T-cell (primary cell): ENCODE measurements around the gene BRSK1. TPM values are rescaled to one million over a fixed set of nuclear protein-coding genes. Genes with fewer than 3 reads are reported as not detected.

Experiments used
- ATAC-seq, 4 experiments: fragments of 200-7000 bp in 3 of 4; fragments of 150-1000 bp in 1 of 4; cut with Tn5 transposase; replicated peaks in 1 of 4; 1 replicate in 3 of 4; 2 replicates in 1 of 4; pipeline ENCODE4 v1.10.0; 2021; ENCODE audit warnings: moderate library complexity in 3 of 4, mild to moderate bottlenecking in 2 of 4, moderate number of reproducible peaks in 1 of 4
- CTCF ChIA-PET, 2 donors: fragments of 300-600 bp; sonication (Branson Sonifier 250); formaldehyde crosslinking; loops; one replicate each; lab custom pipeline; 2022; ENCODE audit warnings: antibody characterized with exemption in 2 of 2; lab: Charles Lee
- POLR2A ChIA-PET, 2 donors: fragments of 300-600 bp; sonication (Branson Sonifier 250); formaldehyde crosslinking; loops; one replicate each; lab custom pipeline; 2022; ENCODE audit warnings: antibody characterized with exemption in 2 of 2; lab: Charles Lee
- DNase-seq, 35 experiments: peaks; one replicate each; pipeline versions ENCODE4 v3.0.0 to v3.0.0-alpha.2; 2013 to 2023
- H3K27ac ChIP-seq: one replicate; pipeline ENCODE4 v1.5.1; 2013; ENCODE audit warnings: low read length
- H3K27me3 ChIP-seq, 2 experiments: replicated peaks in 1 of 2; 1 replicate in 1 of 2; 2 replicates in 1 of 2; pipeline versions ENCODE4 v1.6.1 to v1.7.0; 2013; ENCODE audit warnings: low read length in 1 of 2, mixed read lengths in 1 of 2; ENCODE audit not compliant: control insufficient read depth in 2 of 2, insufficient read depth in 2 of 2; ENCODE audit errors: extremely low read depth in 1 of 2
- H3K36me3 ChIP-seq, 2 donors: 1 replicate in 1 of 2; 2 replicates in 1 of 2; pipeline versions ENCODE4 v1.6.1 to v1.7.0; 2013; ENCODE audit warnings: low read length in 1 of 2; ENCODE audit not compliant: control insufficient read depth in 2 of 2, insufficient read depth in 1 of 2; ENCODE audit errors: extremely low read depth in 1 of 2
- H3K4me1 ChIP-seq, 2 experiments: 1 replicate in 1 of 2; 2 replicates in 1 of 2; pipeline versions ENCODE4 v1.6.1 to v1.7.0; 2013; ENCODE audit warnings: low read length in 2 of 2, mixed read lengths in 1 of 2; ENCODE audit not compliant: insufficient read depth in 2 of 2, control insufficient read depth in 1 of 2; ENCODE audit errors: extremely low read depth in 1 of 2
- H3K4me3 ChIP-seq, 2 donors: 1 replicate in 1 of 2; 2 replicates in 1 of 2; pipeline versions ENCODE4 v1.5.1 to v1.7.0; 2013; ENCODE audit warnings: mild to moderate bottlenecking in 2 of 2, low read length in 1 of 2, moderate library complexity in 1 of 2; ENCODE audit not compliant: control insufficient read depth in 1 of 2; ENCODE audit errors: extremely low read depth in 1 of 2
- H3K9me3 ChIP-seq: 2 replicates; pipeline ENCODE4 v1.7.0; 2013
- H3K27ac Mint-ChIP-seq, 2 donors: one replicate each; pipeline ENCODE4 v1.8.0; 2020 to 2021; ENCODE audit warnings: mild to moderate bottlenecking in 2 of 2, mixed read lengths in 2 of 2
- H3K27me3 Mint-ChIP-seq, 2 donors: one replicate each; pipeline ENCODE4 v1.8.0; 2021 to 2022; ENCODE audit warnings: mixed read lengths in 2 of 2
- H3K36me3 Mint-ChIP-seq: one replicate; pipeline ENCODE4 v1.8.0; 2021; ENCODE audit warnings: mixed read lengths
- H3K4me1 Mint-ChIP-seq, 3 donors: one replicate each; pipeline ENCODE4 v1.8.0; 2020 to 2022; ENCODE audit warnings: mixed read lengths in 3 of 3, mild to moderate bottlenecking in 1 of 3
- H3K4me3 Mint-ChIP-seq, 3 donors: one replicate each; pipeline ENCODE4 v1.8.0; 2020 to 2022; ENCODE audit warnings: mild to moderate bottlenecking in 3 of 3, mixed read lengths in 3 of 3, moderate library complexity in 3 of 3
- H3K9me3 Mint-ChIP-seq, 3 donors: one replicate each; pipeline ENCODE4 v1.8.0; 2020 to 2022; ENCODE audit warnings: mixed read lengths in 3 of 3
- WGBS: methylation state at CpG from one replicate; pipeline ENCODE4 v1.1.5; 2013; ENCODE audit warnings: missing lambda C conversion rate; ENCODE audit not compliant: insufficient coverage; 5-methylcytosine and 5-hydroxymethylcytosine counted together
- total RNA-seq, 35 experiments: library from RNA in 6 of 35; stranded (reverse) in 6 of 35; fragments of 120-200 nt in 1 of 35; gene quantifications; one replicate each; pipeline versions ENCODE4 v1.2.1 to v1.2.4 and lab custom pipeline; 2013 to 2026

Gene BRSK1
- total RNA-seq, 5 donors from 2014 or later (not counting 1 experiment from before 2014, with no cell fraction given) = 2.9 to 5.8 (median 3.9) TPM

- H3K27ac Mint-ChIP-seq = no peak overlapping the region
- ChIA-PET POLR2A (no interaction called here), CTCF (no interaction called here)
- peaks cover 0 to 6% (median 5%) of the 10 kb centered on the region in 3 donors for H3K9me3 Mint-ChIP-seq
- WGBS = 95% methylated on average over 6 of the region's 13 CpGs
- H3K36me3 Mint-ChIP-seq = peaks cover 10% of the 10 kb centered on the region
- Histone ChIP-seq H3K4me3 (no peak overlapping the region), H3K27me3 (no peaks in the 10 kb centered on the region), H3K27ac (no peak overlapping the region), H3K4me1 (peaks cover 3 to 23% of the 10 kb centered on the region in 2 experiments), H3K9me3 (no peaks in the 10 kb centered on the region), H3K36me3 (peaks cover 4 to 6% of the 10 kb centered on the region in 2 donors)
- peaks cover 15 to 23% (median 22%) of the 10 kb centered on the region in 3 donors for H3K4me1 Mint-ChIP-seq
- no peaks in the 10 kb centered on the region for H3K27me3 Mint-ChIP-seq
- ATAC-seq (no peak), DNase-seq (no peak)
- H3K4me3 Mint-ChIP-seq = no peak overlapping the region
Observed at GRCh38 chr19:55261671-55262126, 22.1 kb upstream of the BRSK1 start.

DNA sequence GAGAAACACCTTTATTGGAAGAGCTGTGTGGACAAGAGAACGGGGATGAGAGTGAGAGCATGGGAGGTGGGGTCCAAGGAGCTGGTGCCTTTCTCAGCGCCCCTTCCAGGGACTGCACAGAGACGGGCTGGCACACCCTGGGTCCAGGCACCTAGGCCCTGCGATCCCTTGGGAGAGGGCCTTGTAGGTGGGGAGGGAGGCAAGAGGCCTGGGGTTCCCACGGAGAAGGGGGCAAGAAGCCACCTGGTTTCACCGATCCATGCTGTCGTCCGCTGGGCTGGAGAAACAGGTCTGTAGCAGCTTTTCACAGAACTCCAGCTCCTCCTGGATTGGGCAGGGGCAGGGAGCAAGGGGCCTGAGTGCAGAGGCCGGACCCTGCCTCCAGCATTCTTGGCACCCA lies 21.4 kb upstream of the BRSK1 start:
- H3K4me3 Mint-ChIP-seq = no peak overlapping the region
- no peaks in the 10 kb centered on the region for H3K27me3 Mint-ChIP-seq
- Histone ChIP-seq H3K36me3 (peaks cover 4 to 8% of the 10 kb centered on the region in 2 donors), H3K9me3 (no peaks in the 10 kb centered on the region), H3K27ac (no peak overlapping the region), H3K4me3 (no peak overlapping the region), H3K27me3 (no peaks in the 10 kb centered on the region), H3K4me1 (peaks cover 0 to 17% of the 10 kb centered on the region in 2 experiments)
- H3K9me3 Mint-ChIP-seq = peaks cover 0 to 6% (median 5%) of the 10 kb centered on the region in 3 donors
- peaks cover 12% of the 10 kb centered on the region for H3K36me3 Mint-ChIP-seq
- ChIA-PET POLR2A (no interaction called here), CTCF (no interaction called here)
- no peak for DNase-seq
- ATAC-seq = no peak
- WGBS = 100% methylated on average over 9 of the region's 9 CpGs
- peaks cover 9 to 17% (median 15%) of the 10 kb centered on the region in 3 donors for H3K4me1 Mint-ChIP-seq
- no peak overlapping the region for H3K27ac Mint-ChIP-seq

DNA sequence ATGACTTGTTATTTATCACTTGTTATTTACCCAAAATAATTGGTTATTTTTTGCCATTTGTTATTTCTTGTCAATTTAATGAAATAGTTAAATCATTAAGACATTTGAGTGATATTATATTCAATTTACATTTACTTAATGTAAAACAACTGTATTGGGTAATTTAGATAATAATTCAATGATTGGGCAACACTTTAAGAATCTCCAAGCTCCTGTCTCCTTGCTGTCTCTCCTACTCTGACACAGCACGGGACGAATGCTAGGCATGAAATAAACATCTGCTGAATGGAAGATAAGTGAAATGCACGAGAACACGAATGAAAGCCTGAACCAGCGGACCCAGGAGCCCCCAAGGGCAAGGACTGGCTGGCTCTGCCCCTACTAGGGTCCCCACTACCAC lies 19.3 kb upstream of the BRSK1 start:
- no peak overlapping the region for H3K27ac Mint-ChIP-seq
- 100% methylated on average over 2 of the region's 5 CpGs for WGBS
- Histone ChIP-seq H3K27ac (no peak overlapping the region), H3K9me3 (no peaks in the 10 kb centered on the region), H3K27me3 (no peaks in the 10 kb centered on the region), H3K4me1 (peaks cover 0 to 8% of the 10 kb centered on the region in 2 experiments), H3K4me3 (no peak overlapping the region), H3K36me3 (peaks cover 6 to 8% of the 10 kb centered on the region in 2 donors)
- H3K4me1 Mint-ChIP-seq = peaks cover 3 to 11% (median 6%) of the 10 kb centered on the region in 3 donors
- POLR2A ChIA-PET = no interaction called here
- peaks cover 0 to 6% (median 5%) of the 10 kb centered on the region in 3 donors for H3K9me3 Mint-ChIP-seq
- CTCF ChIA-PET = no interaction called here
- ATAC-seq (no peak), DNase-seq (no peak)
- no peaks in the 10 kb centered on the region for H3K27me3 Mint-ChIP-seq
- H3K36me3 Mint-ChIP-seq = peaks cover 20% of the 10 kb centered on the region
- H3K4me3 Mint-ChIP-seq = no peak overlapping the region

GRCh38 chr19:55265173-55265572 lies 18.6 kb upstream of the BRSK1 start:
- Mint-ChIP-seq H3K27me3 (no peaks in the 10 kb centered on the region), H3K4me3 (no peak overlapping the region), H3K4me1 (peaks cover 0 to 8% (median 4%) of the 10 kb centered on the region in 3 donors), H3K9me3 (peaks cover 0 to 6% (median 5%) of the 10 kb centered on the region in 3 donors), H3K36me3 (peaks cover 24% of the 10 kb centered on the region), H3K27ac (no peak overlapping the region)
- CTCF ChIA-PET = no interaction called here
- Histone ChIP-seq H3K27ac (no peak overlapping the region), H3K27me3 (no peaks in the 10 kb centered on the region), H3K9me3 (no peaks in the 10 kb centered on the region), H3K4me3 (no peak overlapping the region), H3K4me1 (peaks cover 0 to 2% of the 10 kb centered on the region in 2 experiments), H3K36me3 (peaks cover 7 to 8% of the 10 kb centered on the region in 2 donors)
- WGBS = 99% methylated on average over 14 of the region's 16 CpGs
- POLR2A ChIA-PET = no interaction called here
- ATAC-seq = no peak
- no peak for DNase-seq

DNA sequence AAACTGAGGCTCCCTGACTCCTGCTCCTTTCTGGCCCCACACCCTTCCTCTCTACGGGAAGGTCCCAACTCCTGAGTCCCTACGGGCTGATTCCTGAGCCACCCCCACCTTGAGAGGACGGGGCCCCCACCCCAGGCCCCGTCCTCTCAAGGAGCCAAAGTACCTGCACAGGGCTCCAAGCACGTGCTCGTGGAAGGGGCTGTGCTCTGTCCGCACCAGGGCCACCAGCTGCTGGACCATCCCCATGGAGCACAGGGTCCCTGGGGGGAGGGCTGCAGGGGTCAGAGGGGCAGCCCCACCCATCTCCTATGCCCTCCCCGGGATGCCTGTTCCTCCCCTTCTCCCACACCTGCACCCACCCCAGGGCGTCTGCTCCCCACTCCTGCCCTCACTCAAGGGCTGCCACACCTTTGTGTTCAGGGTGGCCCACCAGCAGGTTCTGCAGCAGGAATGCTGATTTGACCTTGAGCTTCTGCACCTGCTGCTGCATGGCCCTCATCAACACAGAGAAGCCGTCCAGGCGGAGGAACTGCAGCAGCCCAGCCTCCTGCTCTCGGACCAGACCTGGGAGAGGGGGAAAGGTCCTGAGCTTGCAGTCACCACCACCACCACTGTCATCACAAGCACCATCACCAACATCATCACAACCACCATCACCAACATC lies 17.9 kb upstream of the BRSK1 start:
- H3K27me3 Mint-ChIP-seq = no peaks in the 10 kb centered on the region
- Histone ChIP-seq H3K4me1 (no peaks in the 10 kb centered on the region), H3K27ac (no peak overlapping the region), H3K36me3 (peaks cover 7 to 8% of the 10 kb centered on the region in 2 donors), H3K4me3 (no peak overlapping the region), H3K27me3 (no peaks in the 10 kb centered on the region), H3K9me3 (no peaks in the 10 kb centered on the region)
- peaks cover 31% of the 10 kb centered on the region for H3K36me3 Mint-ChIP-seq
- no peak overlapping the region for H3K4me3 Mint-ChIP-seq
- no peak for ATAC-seq
- WGBS = 97% methylated on average over 7 of the region's 12 CpGs
- ChIA-PET POLR2A (interaction anchor here in 1 of 2 donors (0.6 kb wide), 1 partner anchor 279 kb away, joined by 5 read pairs; no protein-coding TSS in a partner anchor), CTCF (no interaction called here)
- H3K9me3 Mint-ChIP-seq = peaks cover 0 to 6% (median 5%) of the 10 kb centered on the region in 3 donors
- no peak overlapping the region for H3K27ac Mint-ChIP-seq
- H3K4me1 Mint-ChIP-seq = peaks cover 0 to 4% (median 4%) of the 10 kb centered on the region in 3 donors
- DNase-seq = no peak

GRCh38 chr19:55266404-55266803 lies 17.4 kb upstream of the BRSK1 start:
- H3K4me1 ChIP-seq = no peaks in the 10 kb centered on the region
- peaks cover 0 to 4% (median 4%) of the 10 kb centered on the region in 3 donors for H3K4me1 Mint-ChIP-seq
- WGBS = 80% methylated on average over 1 of the region's 3 CpGs
- H3K4me3 Mint-ChIP-seq = no peak overlapping the region
- H3K27ac Mint-ChIP-seq = no peak overlapping the region
- DNase-seq = no peak
- no peak overlapping the region for H3K4me3 ChIP-seq
- ChIA-PET POLR2A (interaction anchor here in 1 of 2 donors (0.6 kb wide), 1 partner anchor 280 kb away, joined by 5 read pairs; no protein-coding TSS in a partner anchor), CTCF (no interaction called here)
- H3K9me3 Mint-ChIP-seq = peaks cover 0 to 6% (median 5%) of the 10 kb centered on the region in 3 donors
- H3K27me3 Mint-ChIP-seq = no peaks in the 10 kb centered on the region
- H3K27ac ChIP-seq = no peak overlapping the region
- no peak for ATAC-seq
- H3K36me3 Mint-ChIP-seq = peaks cover 31% of the 10 kb centered on the region
- H3K36me3 ChIP-seq = peaks cover 7 to 10% of the 10 kb centered on the region in 2 donors
- H3K27me3 ChIP-seq = no peaks in the 10 kb centered on the region
- H3K9me3 ChIP-seq = no peaks in the 10 kb centered on the region
